Spleen (tissue), 7 donors: ENCODE data around the gene SH3BP4.

Experiments used
- CTCF ChIP-seq, 11 experiments: fragments of 200-600 bp in 7 of 11; fragments of 450-650 bp in 4 of 11; sonication (generic) in 4 of 11; IDR thresholded peaks in 8 of 11; conservative IDR thresholded peaks in 3 of 11; 1 replicate in 7 of 11; 2 replicates in 4 of 11; pipeline versions ENCODE4 v1.4.0 to v1.8.0; 2016 to 2021; ENCODE audit warnings: antibody characterized with exemption in 11 of 11, inconsistent platforms in 4 of 11, mild to moderate bottlenecking in 1 of 11
- POLR2A ChIP-seq, 3 donors: fragments of 450-650 bp; IDR thresholded peaks; one replicate each; pipeline ENCODE4 v1.5.1; 2017; ENCODE audit warnings: antibody characterized with exemption in 3 of 3, mild to moderate bottlenecking in 1 of 3
- POLR2AphosphoS5 ChIP-seq, 3 donors: sonication (generic); formaldehyde crosslinking; IDR thresholded peaks; one replicate each; pipeline ENCODE4 v1.5.1; 2017; ENCODE audit warnings: antibody characterized with exemption in 3 of 3
- donor health status: DM: no; HTN: no; CAD: no; lungs with moderate emphysema.
- donor health status: DM: no; HTN: no; CAD: no.
- donor health status: DM: no; HTN: no; CAD: no.

DNA sequence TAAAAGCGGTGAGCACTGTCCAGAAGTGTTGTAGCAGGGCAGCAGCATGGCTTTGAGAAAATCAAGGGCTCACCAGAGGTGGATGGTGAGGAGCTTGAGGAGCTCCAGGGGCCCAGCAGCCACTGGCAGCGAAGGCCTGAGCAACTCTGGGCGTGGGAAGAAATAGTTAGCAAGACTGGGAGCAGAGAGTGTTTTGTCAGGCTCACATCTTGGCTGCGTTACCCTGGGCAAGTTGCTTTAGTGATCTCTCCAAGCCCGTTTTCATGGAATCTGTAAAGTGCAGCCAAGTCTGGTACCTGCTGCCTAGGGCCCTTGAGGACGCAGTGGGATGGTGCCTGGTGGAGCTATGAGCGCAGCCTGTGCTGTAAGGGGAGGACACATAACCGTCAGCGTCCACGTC, 78.3 kb downstream of the SH3BP4 start:
- TF ChIP-seq CTCF (IDR thresholded peaks at IDR 0.05 in 8 of 11, conservative IDR thresholded peaks at IDR 0.05 in 3 of 11) (no peak), POLR2AphosphoS5 (IDR thresholded peaks at IDR 0.05) (no peak), POLR2A (IDR thresholded peaks at IDR 0.05) (no peak)
